ENCODE data around the gene AQP12A.

- TF ChIP-seq CTCF (IDR thresholded peaks at IDR 0.05) (no peak), POLR2A (IDR thresholded peaks at IDR 0.05) (no peak)
These were observed 3.1 kb upstream of the AQP12A start for GRCh38 chr2:240688553-240688919.

All from uterus (tissue), 2 donors.